ENCODE measurements around the gene DSP.

Gene DSP

GRCh38 chr6:7538484-7538883 is 3.0 kb upstream of the DSP start:
- no peak for DNase-seq (ENCODE audit: low read depth)

- no peak for DNase-seq (ENCODE audit: low read depth)
These were observed 876 bp upstream of the DSP start for GRCh38 chr6:7540595-7540994.

- DNase-seq (ENCODE audit: low read depth) = no peak
These were observed 798 bp downstream of the DSP start for GRCh38 chr6:7542065-7542873.

GRCh38 chr6:7542874-7543624 is 1.6 kb downstream of the DSP start:
- no peak for DNase-seq (ENCODE audit: low read depth)

GRCh38 chr6:7543789-7544424 is 2.4 kb downstream of the DSP start:
- DNase-seq (ENCODE audit: low read depth) = no peak

GRCh38 chr6:7544597-7544996 is 3.1 kb downstream of the DSP start:
- DNase-seq (ENCODE audit: low read depth) = no peak

- DNase-seq (ENCODE audit: low read depth) = no peak
These were observed 4.0 kb downstream of the DSP start for GRCh38 chr6:7545316-7546019.

GRCh38 chr6:7546020-7546369 is 4.5 kb downstream of the DSP start:
- DNase-seq (ENCODE audit: low read depth) = no peak

GRCh38 chr6:7546383-7546782 is 4.9 kb downstream of the DSP start:
- DNase-seq (ENCODE audit: low read depth) = no peak

GRCh38 chr6:7546896-7547295 is 5.4 kb downstream of the DSP start:
- no peak for DNase-seq (ENCODE audit: low read depth)

GRCh38 chr6:7547315-7547714 is 5.8 kb downstream of the DSP start:
- DNase-seq (ENCODE audit: low read depth) = no peak

GRCh38 chr6:7550433-7550801 is 8.9 kb downstream of the DSP start:
- no peak for DNase-seq (ENCODE audit: low read depth)

GRCh38 chr6:7554533-7555275 is 13.2 kb downstream of the DSP start:
- DNase-seq (ENCODE audit: low read depth) = no peak

- no peak for DNase-seq (ENCODE audit: low read depth)
These were observed 14.2 kb downstream of the DSP start for GRCh38 chr6:7555671-7556070.

GRCh38 chr6:7556394-7557106 is 15.1 kb downstream of the DSP start:
- DNase-seq (ENCODE audit: low read depth) = no peak

GRCh38 chr6:7557652-7558051 is 16.2 kb downstream of the DSP start:
- DNase-seq (ENCODE audit: low read depth) = no peak

GRCh38 chr6:7558781-7559180 is 17.3 kb downstream of the DSP start:
- no peak for DNase-seq (ENCODE audit: low read depth)

GRCh38 chr6:7559196-7559595 is 17.7 kb downstream of the DSP start:
- no peak for DNase-seq (ENCODE audit: low read depth)

- DNase-seq (ENCODE audit: low read depth) = no peak
These were observed 18.3 kb downstream of the DSP start for GRCh38 chr6:7559651-7560385.

All from T follicular helper cell (primary cell).